Body of pancreas (tissue), 4 donors: ENCODE results near the gene IDUA. TPM values are rescaled to one million over a fixed set of nuclear protein-coding genes. Genes with fewer than 3 reads are reported as not detected.

Experiments used
- ATAC-seq: fragments of 150-250 bp; one replicate; pipeline ENCODE4 v1.9.1; 2016
- DNase-seq, 4 donors: peaks; one replicate each; pipeline ENCODE4 v3.0.0-alpha.2; 2019
- H3K27ac ChIP-seq, 4 donors: fragments of 200-600 bp; sonication (generic); 1 replicate in 3 of 4; 2 replicates in 1 of 4; pipeline versions ENCODE4 v1.5.1 to v1.6.1; 2016 to 2019; ENCODE audit warnings: mild to moderate bottlenecking in 1 of 4, mixed read lengths in 1 of 4, moderate library complexity in 1 of 4
- H3K27me3 ChIP-seq, 2 donors: fragments of 200-600 bp; sonication (generic); one replicate each; pipeline ENCODE4 v1.6.0; 2016; ENCODE audit warnings: mild to moderate bottlenecking in 1 of 2
- H3K36me3 ChIP-seq, 2 donors: fragments of 200-600 bp; sonication (generic); replicated peaks in 1 of 2; 2 replicates each; pipeline ENCODE4 v1.5.1; 2016; ENCODE audit warnings: low read depth in 2 of 2; ENCODE audit not compliant: insufficient read depth in 1 of 2
- H3K4me1 ChIP-seq: fragments of 200-600 bp; sonication (generic); one replicate; pipeline ENCODE4 v1.6.0; 2016
- H3K4me3 ChIP-seq, 2 donors: fragments of 200-600 bp; sonication (generic); 1 replicate in 1 of 2; 2 replicates in 1 of 2; pipeline ENCODE4 v1.5.1; 2016 to 2019
- H3K9me3 ChIP-seq, 3 donors: fragments of 200-600 bp; sonication (generic); 1 replicate in 2 of 3; 2 replicates in 1 of 3; pipeline ENCODE4 v1.5.1; 2016
- CTCF ChIP-seq, 7 experiments: fragments of 450-650 bp in 4 of 7; fragments of 200-600 bp in 3 of 7; sonication (generic) in 3 of 7; IDR thresholded peaks; one replicate each; pipeline ENCODE4 v1.5.1; 2016 to 2019; ENCODE audit warnings: antibody characterized with exemption in 7 of 7
- POLR2A ChIP-seq, 3 donors: fragments of 450-650 bp; IDR thresholded peaks; one replicate each; pipeline ENCODE4 v1.6.1; 2016; ENCODE audit warnings: antibody characterized with exemption in 3 of 3, mild to moderate bottlenecking in 2 of 3
- WGBS, 2 donors: methylation state at CpG; one replicate each; pipeline ENCODE4 v1.1.5; 2017; 5-methylcytosine and 5-hydroxymethylcytosine counted together
- intact Hi-C: fragments of 100-400 bp; cut with DNase I; formaldehyde crosslinking; loops from one replicate; pipeline ENCODE4 v1.15.1; 2023
- total RNA-seq, 2 donors: library from RNA; depleted of rRNA; stranded (reverse); fragments of >200 nt; gene quantifications; one replicate each; pipeline ENCODE4 v1.1.0, GENCODE V29; 2016

IDUA gene
- total RNA-seq, 2 donors from 2014 or later: 30.0 to 37.6 TPM

DNA sequence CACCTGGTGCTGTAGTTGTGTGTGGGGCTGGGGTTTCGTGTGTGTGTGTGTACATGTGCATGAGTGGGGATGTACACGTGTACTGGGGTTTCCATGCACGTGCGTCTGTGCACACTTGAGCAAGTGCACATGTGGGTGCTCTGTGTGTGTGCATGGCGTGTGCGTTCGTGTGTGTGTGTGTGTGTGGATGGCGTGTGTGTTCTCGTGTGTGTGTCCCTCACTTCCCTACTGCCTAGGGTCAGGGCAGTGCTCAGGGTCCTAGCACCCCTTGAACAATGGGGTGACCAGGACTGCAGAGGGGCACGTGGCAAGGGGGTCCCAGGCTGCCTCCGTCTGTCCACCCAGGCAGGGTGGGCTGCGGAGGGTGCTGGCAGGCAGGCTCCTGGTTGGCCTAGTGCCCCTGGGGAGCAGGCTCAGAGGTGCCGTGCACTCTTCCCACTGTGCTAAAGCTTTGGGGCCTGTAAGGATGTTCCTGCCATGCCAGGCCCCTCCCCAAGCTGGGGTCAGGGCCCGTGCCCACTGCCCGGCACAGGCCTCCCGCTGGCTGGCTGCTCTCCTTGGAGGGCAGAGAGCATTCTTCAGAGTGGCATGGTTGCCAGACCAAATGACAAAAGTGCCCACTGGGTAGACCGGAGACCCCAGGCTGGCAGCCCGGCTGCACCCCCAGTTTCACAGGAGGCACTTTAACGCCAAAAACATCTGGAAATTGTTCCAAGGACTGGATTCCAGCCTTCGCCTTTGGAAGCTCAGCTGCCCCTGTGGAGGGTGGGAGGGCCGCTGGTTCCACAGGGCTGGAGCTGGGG, 53.7 kb downstream of the IDUA start:
- TF ChIP-seq CTCF (IDR thresholded peaks at IDR 0.05) (no peak), POLR2A (IDR thresholded peaks at IDR 0.05) (no peak)
- H3K36me3 ChIP-seq: no peaks in the 10 kb centered on the region
- 91% methylated on average over 4 to 19 of the region's 21 CpGs for WGBS, 2 donors
- H3K4me1 ChIP-seq: peaks cover 33% of the 10 kb centered on the region
- no peak overlapping the region for H3K4me3 ChIP-seq
- no peak for DNase-seq
- H3K9me3 ChIP-seq: no peaks in the 10 kb centered on the region
- intact Hi-C loops: no loop called here
- H3K27ac ChIP-seq: no peak overlapping the region
- peaks cover 0 to 3% of the 10 kb centered on the region in 2 donors for H3K27me3 ChIP-seq
- no peak for ATAC-seq

GRCh38 chr4:1041147-1041935, 54.5 kb downstream of the IDUA start:
- peaks cover 0 to 3% of the 10 kb centered on the region in 2 donors for H3K27me3 ChIP-seq
- ATAC-seq: no peak
- intact Hi-C loops: no loop called here
- H3K4me3 ChIP-seq: no peak overlapping the region
- TF ChIP-seq CTCF (IDR thresholded peaks at IDR 0.05): no peak
- TF ChIP-seq POLR2A (IDR thresholded peaks at IDR 0.05): no peak
- DNase-seq: no peak
- WGBS, 2 donors: 49 to 64% methylated on average over 19 to 35 of the region's 36 CpGs
- no peak overlapping the region for H3K27ac ChIP-seq
- H3K4me1 ChIP-seq: peaks cover 33% of the 10 kb centered on the region
- H3K36me3 ChIP-seq: no peaks in the 10 kb centered on the region
- H3K9me3 ChIP-seq: no peaks in the 10 kb centered on the region

DNA sequence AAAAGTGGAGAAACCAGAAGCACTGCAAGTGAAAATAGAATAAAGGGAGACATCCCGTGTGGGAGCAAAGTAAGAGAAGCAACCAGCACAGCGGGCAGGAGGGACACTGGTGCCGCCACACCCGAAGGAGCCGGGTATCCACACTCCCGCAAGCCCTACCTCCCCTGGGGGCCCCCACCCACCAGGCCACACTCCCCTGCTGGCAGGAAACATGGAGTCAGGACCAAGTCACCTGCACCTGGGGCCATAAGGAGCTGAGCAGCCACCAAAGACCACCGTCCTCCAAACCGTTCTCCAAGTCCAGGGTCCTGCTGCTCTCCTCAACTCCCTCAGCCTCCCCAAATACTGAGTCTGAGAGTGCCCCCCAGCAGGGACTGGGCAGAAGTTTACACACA, 55.1 kb downstream of the IDUA start:
- Histone ChIP-seq H3K4me1 (peaks cover 36% of the 10 kb centered on the region), H3K4me3 (no peak overlapping the region), H3K9me3 (no peaks in the 10 kb centered on the region), H3K36me3 (no peaks in the 10 kb centered on the region), H3K27me3 (peaks cover 0 to 3% of the 10 kb centered on the region in 2 donors), H3K27ac (no peak overlapping the region)
- intact Hi-C loops: no loop called here
- DNase-seq: no peak
- ATAC-seq: no peak
- WGBS, 2 donors: 71 to 80% methylated on average over 8 of the region's 8 CpGs
- TF ChIP-seq CTCF (IDR thresholded peaks at IDR 0.05) (no peak), POLR2A (IDR thresholded peaks at IDR 0.05) (no peak)

DNA sequence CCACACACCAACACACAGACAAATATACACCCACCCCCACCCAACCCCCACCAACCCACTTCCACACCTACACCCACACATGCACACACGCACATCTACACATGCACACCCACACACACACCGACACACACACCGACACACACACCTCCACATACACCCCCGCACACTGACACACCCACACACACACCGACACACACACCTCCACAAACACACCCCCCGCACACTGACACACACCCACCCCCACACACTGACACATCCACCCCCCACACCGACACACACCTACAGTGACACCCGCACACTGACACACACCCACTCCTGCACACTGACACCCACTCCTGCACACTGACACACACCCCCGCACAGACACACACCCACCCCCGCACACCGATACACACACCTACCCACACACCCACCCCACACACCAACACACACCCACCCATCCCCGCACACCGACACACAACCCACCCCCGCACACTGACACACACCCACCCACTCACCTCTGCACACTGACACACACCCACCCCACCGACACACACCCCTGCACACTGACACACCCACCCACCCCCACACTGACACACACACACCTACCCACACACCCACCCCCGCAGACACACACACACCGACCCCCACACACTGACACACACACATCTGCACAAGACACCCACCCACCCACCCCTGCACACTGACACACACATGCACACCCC, 55.7 kb downstream of the IDUA start:
- no peak for ATAC-seq
- intact Hi-C loops: no loop called here
- H3K27ac ChIP-seq: no peak overlapping the region
- DNase-seq: peak in 1 of 4 donors; percentile 4
- H3K27me3 ChIP-seq: peaks cover 0 to 3% of the 10 kb centered on the region in 2 donors
- no peak for TF ChIP-seq CTCF (IDR thresholded peaks at IDR 0.05)
- TF ChIP-seq POLR2A (IDR thresholded peaks at IDR 0.05): no peak
- no peaks in the 10 kb centered on the region for H3K36me3 ChIP-seq
- WGBS, 2 donors: 80 to 85% methylated on average over 12 to 17 of the region's 17 CpGs
- no peaks in the 10 kb centered on the region for H3K9me3 ChIP-seq
- no peak overlapping the region for H3K4me3 ChIP-seq
- peaks cover 42% of the 10 kb centered on the region for H3K4me1 ChIP-seq
